TTC549 (cell line): ENCODE results near the gene BCL7A.

Source experiments
- FAIRE-seq: peaks from 2 replicates; lab custom pipeline; 2012; peaks lifted over from hg19 to GRCh38; lab: Jason Lieb, UNC

BCL7A gene

GRCh38 chr12:122079033-122079531 is 57.4 kb downstream of the BCL7A start:
- FAIRE-seq = no peak

GRCh38 chr12:122079532-122080081 is 57.9 kb downstream of the BCL7A start:
- FAIRE-seq = no peak

- no peak for FAIRE-seq
Measured at GRCh38 chr12:122080149-122081082, 58.7 kb downstream of the BCL7A start.

- no peak for FAIRE-seq
Measured at GRCh38 chr12:122081083-122081696, 59.5 kb downstream of the BCL7A start.

GRCh38 chr12:122081697-122082221 is 60.1 kb downstream of the BCL7A start:
- FAIRE-seq = no peak

GRCh38 chr12:122082621-122083356 is 61.1 kb downstream of the BCL7A start:
- FAIRE-seq = no peak

- no peak for FAIRE-seq
Measured at GRCh38 chr12:122084857-122085405, 63.2 kb downstream of the BCL7A start.

- FAIRE-seq = no peak
Measured at GRCh38 chr12:122085591-122085990, 63.9 kb downstream of the BCL7A start.

GRCh38 chr12:122086116-122086515 is 64.4 kb downstream of the BCL7A start:
- no peak for FAIRE-seq

GRCh38 chr12:122086641-122087285 is 65.1 kb downstream of the BCL7A start:
- FAIRE-seq = no peak

GRCh38 chr12:122087431-122088178 is 65.9 kb downstream of the BCL7A start:
- FAIRE-seq = no peak

GRCh38 chr12:122088179-122088810 is 66.6 kb downstream of the BCL7A start:
- FAIRE-seq = no peak

- FAIRE-seq = no peak
Measured at GRCh38 chr12:122089077-122089476, 67.4 kb downstream of the BCL7A start.

- no peak for FAIRE-seq
Measured at GRCh38 chr12:122090759-122091515, 69.3 kb downstream of the BCL7A start.

- no peak for FAIRE-seq
Measured at GRCh38 chr12:122093098-122093883, 71.6 kb downstream of the BCL7A start.

- no peak for FAIRE-seq
Measured at GRCh38 chr12:122094137-122094734, 72.6 kb downstream of the BCL7A start.

GRCh38 chr12:122094735-122095631 is 73.3 kb downstream of the BCL7A start:
- FAIRE-seq = no peak
